GM12878 (cell line): Measurements from ENCODE around the gene RAB6B. TPM values are rescaled to one million over a fixed set of nuclear protein-coding genes. Genes with fewer than 3 reads are reported as not detected.

ENCODE experiments used
- ATAC-seq: fragments of 200-7000 bp; cut with Tn5 transposase; 3 replicates; pipeline ENCODE4 v1.9.1; 2020; ENCODE audit warnings: mild to moderate bottlenecking, moderate library complexity
- BruUV-seq: library from RNA; stranded (reverse); fragments of 400-500 nt; replicated peaks from 2 replicates; lab custom pipeline; 2021; lab: Mats Ljungman, UMichigan
- CTCF ChIA-PET: fragments of 300-600 bp; sonication (Branson Sonifier 250); formaldehyde crosslinking; extraction: SDS; loops from one replicate; lab custom pipeline; 2021; ENCODE audit warnings: inconsistent platforms; lab: Yijun Ruan, JAX
- POLR2A ChIA-PET: fragments of 350-600 bp; formaldehyde crosslinking; extraction: SDS; loops from one replicate; lab custom pipeline; 2021; ENCODE audit warnings: inconsistent platforms; lab: Charles Lee
- RAD21 ChIA-PET: fragments of 300-600 bp; sonication (Branson Sonifier 250); formaldehyde crosslinking; loops from one replicate; lab custom pipeline; 2023; ENCODE audit warnings: antibody characterized with exemption; ENCODE audit not compliant: unreplicated experiment; lab: Charles Lee
- SMC1A ChIA-PET: fragments of 300-600 bp; sonication (Branson Sonifier 250); formaldehyde crosslinking; loops from one replicate; lab custom pipeline; 2023; ENCODE audit not compliant: unreplicated experiment, uncharacterized antibody; lab: Charles Lee
- DNase-seq: peaks from one replicate; pipeline ENCODE4 v3.0.0-alpha.2; 2011; ENCODE audit warnings: low read depth, low spot score
- FAIRE-seq: peaks from 3 replicates; lab custom pipeline; 2011; peaks lifted over from hg19 to GRCh38; lab: Jason Lieb, UNC
- H2AFZ ChIP-seq: 2 replicates; pipeline ENCODE4 v1.6.0; 2011; ENCODE audit warnings: low read depth, low read length, control low read depth; ENCODE audit not compliant: control insufficient read depth
- H3K27ac ChIP-seq: 2 replicates; pipeline ENCODE4 v1.5.1; 2011; ENCODE audit warnings: control low read depth; ENCODE audit not compliant: control insufficient read depth, insufficient read depth
- H3K27me3 ChIP-seq, 2 experiments: replicated peaks in 1 of 2; 2 replicates each; pipeline versions ENCODE4 v1.6.0 to v1.6.1; 2011; ENCODE audit warnings: low read length in 1 of 2; ENCODE audit not compliant: control insufficient read depth in 2 of 2, insufficient read depth in 2 of 2
- H3K36me3 ChIP-seq, 2 experiments: 2 replicates each; pipeline ENCODE4 v1.5.1; 2011; ENCODE audit warnings: low read length in 1 of 2; ENCODE audit not compliant: control insufficient read depth in 2 of 2, insufficient read depth in 2 of 2
- H3K4me1 ChIP-seq: 2 replicates; pipeline ENCODE4 v1.6.1; 2011; ENCODE audit warnings: mild to moderate bottlenecking, low read length, moderate library complexity, mixed read lengths; ENCODE audit not compliant: control insufficient read depth, insufficient read depth
- H3K4me2 ChIP-seq: 2 replicates; pipeline ENCODE4 v1.6.0; 2011; ENCODE audit warnings: control low read depth; ENCODE audit not compliant: control insufficient read depth, insufficient read depth
- H3K4me3 ChIP-seq: fragments of 200-600 bp; sonication (generic); 2 replicates; pipeline ENCODE4 v1.5.1; 2016
- H3K79me2 ChIP-seq: 2 replicates; pipeline ENCODE4 v1.6.0; 2011; ENCODE audit warnings: low read length; ENCODE audit not compliant: control insufficient read depth, insufficient read depth
- H3K9ac ChIP-seq: 2 replicates; pipeline ENCODE4 v1.8.0; 2011; ENCODE audit warnings: low read length, control low read depth, mixed read lengths; ENCODE audit not compliant: control insufficient read depth, insufficient read depth
- H3K9me3 ChIP-seq: replicated peaks from 3 replicates; pipeline ENCODE4 v1.5.1; 2011; ENCODE audit warnings: mild to moderate bottlenecking, low read length; ENCODE audit not compliant: control insufficient read depth, insufficient read depth
- H4K20me1 ChIP-seq: 2 replicates; pipeline ENCODE4 v1.6.0; 2011; ENCODE audit not compliant: control insufficient read depth, insufficient read depth
- GABPA ChIP-seq: IDR thresholded peaks from 2 replicates; pipeline ENCODE4 v1.6.1; 2014; ENCODE audit warnings: antibody characterized with exemption, low read depth, mild to moderate bottlenecking, inconsistent platforms
- IRF3 ChIP-seq: fragments of 450-650 bp; IDR thresholded peaks from 2 replicates; pipeline ENCODE4 v1.6.1; 2014; ENCODE audit warnings: mild to moderate bottlenecking
- NR2C2 ChIP-seq: IDR thresholded peaks from 2 replicates; pipeline ENCODE4 v1.6.1; 2011; ENCODE audit warnings: borderline replicate concordance, low read depth; ENCODE audit not compliant: control insufficient read depth, insufficient read length
- PAX8 ChIP-seq: fragments of 450-650 bp; IDR thresholded peaks from 2 replicates; pipeline ENCODE4 v1.6.1; 2017; ENCODE audit warnings: mild to moderate bottlenecking, moderate library complexity
- SPI1 ChIP-seq: IDR thresholded peaks from 2 replicates; pipeline ENCODE4 v1.6.1; 2011; ENCODE audit warnings: low read depth, mild to moderate bottlenecking, low read length, moderate library complexity, borderline replicate concordance; ENCODE audit not compliant: insufficient read depth
- ZNF384 ChIP-seq: IDR thresholded peaks from 2 replicates; pipeline ENCODE4 v1.6.1; 2012; ENCODE audit warnings: low read depth, mild to moderate bottlenecking, low read length, improper control_type of control experiment, borderline replicate concordance
- WGBS: methylation state at CpG from one replicate; pipeline ENCODE4 v1.1.6; 2016; ENCODE audit warnings: low lambda C conversion rate; ENCODE audit not compliant: insufficient replicate concordance, insufficient coverage; ENCODE audit errors: missing lambda C conversion rate; 5-methylcytosine and 5-hydroxymethylcytosine counted together
- in situ Hi-C: fragments of 300-500 bp; cut with MboI; formaldehyde crosslinking; loops from 9 replicates; pipeline ENCODE4 v1.14.3; 2018; ENCODE audit warnings: mixed read lengths
- intact Hi-C: fragments of 100-400 bp; cut with micrococcal nuclease; formaldehyde crosslinking; loops from one replicate; pipeline ENCODE4 v1.14.2; 2022; ENCODE audit not compliant: unreplicated experiment
- polyA plus RNA-seq, 11 experiments: library from polyadenylated mRNA; depleted of rRNA in 4 of 11; unstranded in 6 of 11; stranded (reverse) in 5 of 11; fragments of >200 nt; fragmentation: Nextera tagmentation in 4 of 11; fragmentation: Illumina TruSeq in 1 of 11; extraction: Ambion mirVana in 4 of 11; extraction: Trizol in 1 of 11; gene quantifications; 1 replicate in 1 of 11; 2 replicates in 10 of 11; pipeline versions ENCODE4 v1.2.1 to v1.2.3, GENCODE V29; 2011 to 2016; ENCODE audit warnings: inconsistent platforms in 2 of 11, missing spikeins in 2 of 11, low read depth in 1 of 11
- total RNA-seq, 4 experiments: library from RNA; depleted of rRNA in 3 of 4; stranded (reverse); fragments of >200 nt in 3 of 4; fragmentation: Illumina TruSeq in 1 of 4; extraction: Trizol in 1 of 4; gene quantifications; 2 replicates each; pipeline versions ENCODE4 v1.2.1 to v1.2.3, GENCODE V29; 2013 to 2021
- TF ChIP-seq, protein P1 (sequence below): fragments of 450-650 bp; IDR thresholded peaks from 2 replicates; pipeline ENCODE4 v1.6.1; 2017; ENCODE audit warnings: mild to moderate bottlenecking, moderate library complexity

The RAB6B gene
- total and polyA plus RNA-seq, 10 of the 15 experiments (the other 5 are each of a cell fraction or from before 2014, with no cell fraction given), result 0.01 to 0.16 (median 0.04) TPM; not detected in 5

DNA sequence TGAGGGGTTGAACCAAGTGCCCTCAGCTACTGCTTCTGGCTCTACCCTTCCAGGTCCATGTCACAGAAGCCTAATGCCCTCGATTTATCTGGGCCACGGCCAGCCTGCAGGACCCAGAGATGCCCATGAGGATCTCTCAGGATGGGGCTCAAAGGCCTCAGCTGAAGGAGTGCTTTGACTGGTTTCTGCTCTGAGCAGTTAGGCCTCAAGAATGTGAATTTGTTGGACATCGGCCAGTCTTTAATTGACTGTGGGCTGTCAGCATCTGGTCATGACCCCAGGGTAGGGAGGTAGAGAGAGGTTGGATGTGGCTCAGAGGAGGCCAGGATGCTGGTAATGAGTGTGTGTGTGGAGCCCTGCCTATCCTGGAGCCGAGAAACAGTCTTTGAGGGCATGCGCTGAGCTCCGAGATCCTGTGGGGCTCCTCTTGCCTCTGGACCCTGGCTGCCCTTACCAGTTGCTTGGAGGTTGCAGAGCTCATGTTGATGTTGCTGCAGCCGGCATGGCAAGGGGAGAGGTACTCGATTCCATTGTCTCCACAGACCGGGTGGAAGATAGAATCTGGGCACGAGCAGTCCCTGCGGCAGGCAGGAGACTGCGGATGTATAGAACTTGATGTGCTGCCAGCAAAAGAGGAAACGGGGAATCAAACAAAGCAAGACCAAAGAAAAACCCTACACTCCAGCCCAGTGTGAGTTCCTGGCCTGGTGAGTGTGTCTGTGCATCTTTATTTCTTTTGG is 49.1 kb upstream of the RAB6B start:
- ATAC-seq (no peak), DNase-seq (no peak), FAIRE-seq (no peak)
- intact Hi-C loops (no loop called here), in situ Hi-C loops (no loop called here)
- ChIA-PET RAD21 (no interaction called here), POLR2A (no interaction called here), CTCF (no interaction called here), SMC1A (interaction anchor here (1.2 kb wide), 1 partner anchor 128 kb away, joined by 3 read pairs; no protein-coding TSS in a partner anchor)
- BruUV-seq, result no TSS peak
- Histone ChIP-seq H3K4me2 (no peak overlapping the region), H3K27me3 (no peaks in the 10 kb centered on the region; a peak in 2 of 4 replicates), H3K36me3 (no peaks in the 10 kb centered on the region; a peak in 1 of 4 replicates), H3K4me1 (no peaks in the 10 kb centered on the region), H3K4me3 (no peak overlapping the region), H3K27ac (no peak overlapping the region), H3K9me3 (no peaks in the 10 kb centered on the region), H3K79me2 (no peaks in the 10 kb centered on the region), H3K9ac (no peak overlapping the region), H2AFZ (no peak overlapping the region), H4K20me1 (no peaks in the 10 kb centered on the region)
- TF ChIP-seq IRF3 (no peak), SPI1 (0 out of 2 replicates have a peak, but pooled peaks have one; percentile 14), PAX8 (no peak), NR2C2 (no peak), ZNF384 (no peak), GABPA (no peak)
- TF ChIP-seq, protein P1, sequence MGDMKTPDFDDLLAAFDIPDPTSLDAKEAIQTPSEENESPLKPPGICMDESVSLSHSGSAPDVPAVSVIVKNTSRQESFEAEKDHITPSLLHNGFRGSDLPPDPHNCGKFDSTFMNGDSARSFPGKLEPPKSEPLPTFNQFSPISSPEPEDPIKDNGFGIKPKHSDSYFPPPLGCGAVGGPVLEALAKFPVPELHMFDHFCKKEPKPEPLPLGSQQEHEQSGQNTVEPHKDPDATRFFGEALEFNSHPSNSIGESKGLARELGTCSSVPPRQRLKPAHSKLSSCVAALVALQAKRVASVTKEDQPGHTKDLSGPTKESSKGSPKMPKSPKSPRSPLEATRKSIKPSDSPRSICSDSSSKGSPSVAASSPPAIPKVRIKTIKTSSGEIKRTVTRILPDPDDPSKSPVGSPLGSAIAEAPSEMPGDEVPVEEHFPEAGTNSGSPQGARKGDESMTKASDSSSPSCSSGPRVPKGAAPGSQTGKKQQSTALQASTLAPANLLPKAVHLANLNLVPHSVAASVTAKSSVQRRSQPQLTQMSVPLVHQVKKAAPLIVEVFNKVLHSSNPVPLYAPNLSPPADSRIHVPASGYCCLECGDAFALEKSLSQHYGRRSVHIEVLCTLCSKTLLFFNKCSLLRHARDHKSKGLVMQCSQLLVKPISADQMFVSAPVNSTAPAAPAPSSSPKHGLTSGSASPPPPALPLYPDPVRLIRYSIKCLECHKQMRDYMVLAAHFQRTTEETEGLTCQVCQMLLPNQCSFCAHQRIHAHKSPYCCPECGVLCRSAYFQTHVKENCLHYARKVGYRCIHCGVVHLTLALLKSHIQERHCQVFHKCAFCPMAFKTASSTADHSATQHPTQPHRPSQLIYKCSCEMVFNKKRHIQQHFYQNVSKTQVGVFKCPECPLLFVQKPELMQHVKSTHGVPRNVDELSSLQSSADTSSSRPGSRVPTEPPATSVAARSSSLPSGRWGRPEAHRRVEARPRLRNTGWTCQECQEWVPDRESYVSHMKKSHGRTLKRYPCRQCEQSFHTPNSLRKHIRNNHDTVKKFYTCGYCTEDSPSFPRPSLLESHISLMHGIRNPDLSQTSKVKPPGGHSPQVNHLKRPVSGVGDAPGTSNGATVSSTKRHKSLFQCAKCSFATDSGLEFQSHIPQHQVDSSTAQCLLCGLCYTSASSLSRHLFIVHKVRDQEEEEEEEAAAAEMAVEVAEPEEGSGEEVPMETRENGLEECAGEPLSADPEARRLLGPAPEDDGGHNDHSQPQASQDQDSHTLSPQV, result no peak
- WGBS, result 44% methylated on average over 13 of the region's 13 CpGs
